Activated CD8-positive, alpha-beta T cell treated with anti-CD3 and anti-CD28 coated beads for 36 hours (primary cell): ENCODE data around the gene CDH24. TPM values are rescaled to one million over a fixed set of nuclear protein-coding genes. Genes with fewer than 3 reads are reported as not detected.

Experiments used
- ATAC-seq: fragments of 200-7000 bp; cut with Tn5 transposase; one replicate; pipeline ENCODE4 v1.10.0; 2021; ENCODE audit warnings: mild to moderate bottlenecking, moderate library complexity
- CTCF ChIA-PET: fragments of 350-600 bp; sonication (Branson Sonifier 250); formaldehyde crosslinking; loops from one replicate; lab custom pipeline; 2021; ENCODE audit warnings: antibody characterized with exemption; lab: Charles Lee
- POLR2A ChIA-PET: fragments of 350-600 bp; sonication (Branson Sonifier 250); formaldehyde crosslinking; loops from one replicate; lab custom pipeline; 2021; ENCODE audit warnings: antibody characterized with exemption; lab: Charles Lee
- DNase-seq: peaks from one replicate; pipeline ENCODE4 v3.0.0-alpha.2; 2020
- H3K27ac Mint-ChIP-seq: one replicate; pipeline ENCODE4 v1.8.0; 2021; ENCODE audit warnings: mild to moderate bottlenecking, mixed read lengths
- H3K27me3 Mint-ChIP-seq: one replicate; pipeline ENCODE4 v1.8.0; 2021; ENCODE audit warnings: mixed read lengths
- H3K36me3 Mint-ChIP-seq: one replicate; pipeline ENCODE4 v1.8.0; 2021; ENCODE audit warnings: low read depth, mixed read lengths
- H3K4me1 Mint-ChIP-seq: one replicate; pipeline ENCODE4 v1.8.0; 2021; ENCODE audit warnings: low read depth, mixed read lengths
- H3K4me3 Mint-ChIP-seq: one replicate; pipeline ENCODE4 v1.8.0; 2021; ENCODE audit warnings: mild to moderate bottlenecking, moderate library complexity, mixed read lengths
- H3K9me3 Mint-ChIP-seq: one replicate; pipeline ENCODE4 v1.8.0; 2021; ENCODE audit warnings: mixed read lengths
- intact Hi-C: fragments of 100-400 bp; cut with micrococcal nuclease; formaldehyde crosslinking; loops from one replicate; pipeline ENCODE4 v1.10.0; 2022
- total RNA-seq, 2 experiments: library from RNA; stranded (reverse); gene quantifications; one replicate each; pipeline ENCODE4 v1.2.3, GENCODE V29; 2021
- TF ChIP-seq, protein P1 (sequence below): fragments of 200-600 bp; IDR thresholded peaks from one replicate; pipeline ENCODE4 v1.8.0; 2022; ENCODE audit warnings: antibody characterized with exemption, mild to moderate bottlenecking

Gene CDH24
- total RNA-seq, 2 experiments from 2014 or later, result 0.69 to 0.72 TPM

DNA sequence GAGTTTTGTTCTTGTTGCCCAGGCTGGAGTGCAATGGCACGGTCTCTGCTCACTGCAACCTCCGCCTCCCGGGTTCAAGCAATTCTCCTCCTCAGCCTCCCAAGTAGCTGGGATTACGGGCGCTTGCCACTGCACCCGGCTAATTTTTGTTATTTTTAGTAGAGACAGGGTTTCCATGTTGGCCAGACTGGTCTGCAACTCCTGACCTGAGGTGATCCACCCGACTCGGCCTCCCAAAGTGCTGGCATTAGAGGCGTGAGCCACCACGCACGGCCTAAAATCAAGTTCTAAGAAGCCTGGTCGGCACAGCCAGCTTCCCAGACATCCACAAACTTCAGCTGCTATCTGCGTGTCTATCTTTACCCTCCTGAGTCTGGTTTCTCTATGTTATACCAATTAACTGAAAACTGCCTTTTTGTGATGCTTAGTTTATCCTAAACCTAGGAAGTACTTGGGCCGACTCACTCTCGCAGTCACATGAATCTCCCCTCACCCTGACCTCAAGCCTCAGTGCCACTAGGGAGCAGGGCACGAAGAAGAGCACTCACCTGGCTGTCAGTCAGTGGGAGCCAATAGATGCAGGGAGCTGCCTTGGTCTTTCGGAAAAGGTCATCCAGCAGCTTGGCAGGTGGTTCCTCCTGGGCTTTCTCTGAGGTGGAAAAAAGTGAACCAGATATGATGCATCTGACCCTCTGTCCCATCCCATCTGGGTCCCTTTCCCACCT lies 3.4 kb upstream of the CDH24 start:
- Mint-ChIP-seq H3K27me3 (peaks cover 7% of the 10 kb centered on the region), H3K4me3 (no peak overlapping the region), H3K4me1 (peaks cover 21% of the 10 kb centered on the region), H3K9me3 (no peaks in the 10 kb centered on the region), H3K36me3 (peaks cover 44% of the 10 kb centered on the region), H3K27ac (no peak overlapping the region)
- ChIA-PET CTCF (interaction anchor here (0.8 to 16.5 kb wide), 7 partner anchors 7 to 88 kb away, joined by 3 to 518 read pairs (median 196); partner anchors contain the start of genes ACIN1, AJUBA and C14orf119), POLR2A (interaction anchor here (0.6 to 2.3 kb wide), 4 partner anchors 17 to 88 kb away, joined by 3 to 9 read pairs (median 4); no protein-coding TSS in a partner anchor)
- DNase-seq (no peak), ATAC-seq (no peak)
- intact Hi-C loops, result no loop called here
- TF ChIP-seq, protein P1, sequence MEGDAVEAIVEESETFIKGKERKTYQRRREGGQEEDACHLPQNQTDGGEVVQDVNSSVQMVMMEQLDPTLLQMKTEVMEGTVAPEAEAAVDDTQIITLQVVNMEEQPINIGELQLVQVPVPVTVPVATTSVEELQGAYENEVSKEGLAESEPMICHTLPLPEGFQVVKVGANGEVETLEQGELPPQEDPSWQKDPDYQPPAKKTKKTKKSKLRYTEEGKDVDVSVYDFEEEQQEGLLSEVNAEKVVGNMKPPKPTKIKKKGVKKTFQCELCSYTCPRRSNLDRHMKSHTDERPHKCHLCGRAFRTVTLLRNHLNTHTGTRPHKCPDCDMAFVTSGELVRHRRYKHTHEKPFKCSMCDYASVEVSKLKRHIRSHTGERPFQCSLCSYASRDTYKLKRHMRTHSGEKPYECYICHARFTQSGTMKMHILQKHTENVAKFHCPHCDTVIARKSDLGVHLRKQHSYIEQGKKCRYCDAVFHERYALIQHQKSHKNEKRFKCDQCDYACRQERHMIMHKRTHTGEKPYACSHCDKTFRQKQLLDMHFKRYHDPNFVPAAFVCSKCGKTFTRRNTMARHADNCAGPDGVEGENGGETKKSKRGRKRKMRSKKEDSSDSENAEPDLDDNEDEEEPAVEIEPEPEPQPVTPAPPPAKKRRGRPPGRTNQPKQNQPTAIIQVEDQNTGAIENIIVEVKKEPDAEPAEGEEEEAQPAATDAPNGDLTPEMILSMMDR, result no peak

DNA sequence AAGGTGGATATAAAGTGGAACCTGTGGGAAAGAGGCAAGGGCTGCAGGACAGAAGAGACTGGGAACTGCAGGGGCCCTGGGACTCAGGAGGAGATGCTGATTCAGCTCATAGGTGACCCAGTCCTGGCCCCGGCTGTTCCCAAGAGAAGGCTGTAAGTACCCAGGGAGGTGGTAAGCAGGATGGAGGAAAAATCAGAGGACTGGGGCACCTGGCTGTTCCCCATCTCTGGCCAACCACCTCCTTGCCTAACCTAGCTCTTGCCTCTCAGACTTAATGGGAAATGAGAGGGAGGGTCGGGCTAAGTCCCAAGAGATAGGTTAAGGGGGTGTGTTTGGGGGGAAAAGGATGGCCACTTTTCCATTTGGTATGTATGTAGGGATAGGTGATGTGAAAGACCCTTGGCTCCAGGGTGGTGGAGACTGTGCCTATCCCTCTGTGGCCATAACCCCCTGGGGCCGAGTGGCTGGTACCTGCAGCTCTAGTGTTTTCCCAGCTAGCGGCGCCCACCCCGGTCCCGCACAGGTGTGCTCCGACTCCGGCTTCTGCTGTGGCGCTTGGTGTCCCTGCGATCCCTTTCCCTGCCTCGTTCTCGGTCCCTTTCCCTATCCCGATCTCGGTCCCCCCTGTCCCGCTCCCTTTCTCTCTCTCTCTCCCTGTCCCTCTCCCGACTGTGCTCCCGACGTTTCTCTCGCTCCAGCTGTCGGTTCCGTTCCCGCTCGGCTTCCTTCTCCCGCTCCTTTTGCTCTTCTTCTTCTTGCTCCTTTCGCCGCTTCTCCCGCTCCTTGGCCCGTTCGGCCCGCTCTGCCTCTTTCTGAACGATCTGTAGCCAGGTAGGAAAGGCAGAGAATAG lies 1.6 kb upstream of the CDH24 start:
- ATAC-seq (no peak), DNase-seq (no peak)
- Mint-ChIP-seq H3K27ac (no peak overlapping the region), H3K9me3 (no peaks in the 10 kb centered on the region), H3K27me3 (peaks cover 7% of the 10 kb centered on the region), H3K4me1 (peaks cover 19% of the 10 kb centered on the region), H3K4me3 (no peak overlapping the region), H3K36me3 (peaks cover 31% of the 10 kb centered on the region)
- intact Hi-C loops, result loop anchor here (5.0 kb wide), 1 partner anchor 52 kb away; no protein-coding TSS in a partner anchor
- ChIA-PET POLR2A (interaction anchor here (0.7 to 2.5 kb wide), 18 partner anchors 8 to 130 kb away, joined by 3 to 17 read pairs (median 4); partner anchors contain the start of gene PRMT5), CTCF (interaction anchor here (1.0 to 16.5 kb wide), 32 partner anchors 9 to 158 kb away, joined by 3 to 518 read pairs (median 8); partner anchors contain the start of genes ACIN1, AJUBA, C14orf119 and HAUS4)
- TF ChIP-seq, protein P1, result no peak

DNA sequence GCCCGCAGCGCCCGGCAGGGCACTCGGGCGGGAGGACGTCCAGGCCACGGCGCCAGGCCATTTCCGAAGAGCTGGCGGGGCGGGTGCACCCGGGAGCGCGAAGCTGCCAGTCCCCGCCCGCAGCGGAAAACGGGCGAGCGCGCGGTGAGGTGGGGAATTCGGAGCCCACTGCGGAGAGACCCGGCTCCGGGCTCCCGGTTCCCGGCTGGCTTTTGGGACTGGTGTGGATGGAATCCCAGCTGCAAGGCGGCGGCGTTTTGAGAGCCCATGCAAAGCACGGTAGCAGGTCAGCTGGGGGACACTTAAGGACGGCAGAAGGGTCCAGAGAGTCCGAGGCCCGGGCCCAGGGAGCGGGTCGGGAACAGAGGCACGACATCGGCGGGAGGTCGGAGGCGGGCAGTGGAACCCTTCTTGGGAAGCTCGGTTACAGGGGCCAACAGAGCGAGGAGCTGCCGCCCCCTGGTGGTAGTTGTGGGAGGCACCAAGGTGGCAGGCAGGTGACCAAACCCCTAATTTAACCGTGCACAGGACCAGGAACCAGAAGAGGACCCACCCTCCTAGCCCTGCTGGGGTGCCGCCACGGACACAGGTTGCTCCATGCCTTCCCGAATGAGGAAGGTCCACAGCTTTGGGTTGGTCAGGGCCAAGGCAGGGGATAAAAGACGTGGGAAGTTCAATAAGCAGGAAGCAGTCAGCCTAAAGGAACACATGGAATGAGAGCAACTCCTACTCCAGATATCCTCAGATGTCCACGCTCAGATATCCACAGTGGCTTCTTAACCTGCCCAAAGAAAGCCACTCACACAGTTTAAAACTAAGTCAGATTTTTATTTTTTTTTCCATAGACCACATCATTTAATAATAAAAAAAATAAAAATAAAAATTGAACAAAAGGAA lies 685 bp upstream of the CDH24 start:
- peaks cover 19% of the 10 kb centered on the region for H3K4me1 Mint-ChIP-seq
- H3K27me3 Mint-ChIP-seq, result peaks cover 7% of the 10 kb centered on the region
- peaks cover 24% of the 10 kb centered on the region for H3K36me3 Mint-ChIP-seq
- peak overlapping the region; percentile 76 for H3K4me3 Mint-ChIP-seq
- ChIA-PET POLR2A (interaction anchor here (0.6 to 2.5 kb wide), 18 partner anchors 9 to 129 kb away, joined by 3 to 17 read pairs (median 3); partner anchors contain the start of gene PRMT5), CTCF (interaction anchor here (0.6 to 16.5 kb wide), 42 partner anchors 9 to 159 kb away, joined by 3 to 518 read pairs (median 5); partner anchors contain the start of genes ACIN1, AJUBA, C14orf119 and HAUS4)
- H3K27ac Mint-ChIP-seq, result no peak overlapping the region
- ATAC-seq (peak; percentile 73), DNase-seq (peak; percentile 91)
- H3K9me3 Mint-ChIP-seq, result no peaks in the 10 kb centered on the region
- TF ChIP-seq, protein P1, result peak; percentile 94
- intact Hi-C loops, result loop anchor here (2.0 to 5.0 kb wide), 2 partner anchors 51 to 71 kb away; no protein-coding TSS in a partner anchor

DNA sequence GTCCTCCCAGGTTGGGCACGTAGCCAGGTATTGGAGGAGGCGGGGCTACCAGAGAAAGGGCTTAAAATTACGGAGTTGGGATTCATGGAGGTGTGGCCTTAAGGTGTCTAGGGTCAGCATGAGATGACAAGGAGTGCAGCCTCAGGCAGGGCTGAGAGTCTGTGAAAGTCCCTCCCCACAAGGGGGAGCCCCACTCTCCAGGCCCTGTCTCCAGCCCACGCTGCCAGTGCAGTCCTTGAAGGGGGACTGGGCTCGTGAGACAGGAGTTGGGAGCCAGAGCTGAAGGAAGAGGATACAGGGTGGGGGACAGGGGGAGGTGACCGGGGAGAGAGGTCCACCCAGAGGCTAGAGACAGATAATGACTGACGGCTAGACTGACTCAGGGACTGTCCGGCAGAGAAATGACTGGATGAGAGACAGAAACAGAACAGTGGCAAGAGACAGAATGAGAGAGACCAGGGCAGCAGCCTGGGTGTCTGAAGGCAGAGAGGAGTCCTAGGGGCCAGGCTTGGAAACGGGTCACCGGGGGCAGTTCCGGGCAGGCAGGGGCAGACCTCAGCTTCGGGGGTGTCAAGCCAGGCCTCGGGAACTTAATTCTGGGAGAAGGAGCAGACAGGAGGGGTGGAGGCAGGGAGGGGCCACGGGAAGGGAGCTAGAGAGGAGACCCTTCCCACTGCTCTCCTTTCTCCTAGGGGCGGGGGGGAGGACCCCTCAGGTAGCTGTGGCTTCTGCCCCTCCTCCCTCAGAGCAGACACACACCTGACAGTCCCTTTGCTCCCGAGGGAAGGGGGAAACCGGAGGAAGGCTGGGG lies 970 bp downstream of the CDH24 start:
- Mint-ChIP-seq H3K4me1 (peaks cover 19% of the 10 kb centered on the region), H3K4me3 (peak overlapping the region; percentile 61), H3K9me3 (no peaks in the 10 kb centered on the region), H3K36me3 (peaks cover 15% of the 10 kb centered on the region), H3K27me3 (peaks cover 7% of the 10 kb centered on the region), H3K27ac (no peak overlapping the region)
- TF ChIP-seq, protein P1, result peak; percentile 29
- ATAC-seq (peak; percentile 68), DNase-seq (peak; percentile 79)
- intact Hi-C loops, result loop anchor here (1.0 to 5.0 kb wide), 3 partner anchors 49 to 70 kb away; no protein-coding TSS in a partner anchor
- ChIA-PET POLR2A (interaction anchor here (0.9 to 2.8 kb wide), 5 partner anchors 12 to 73 kb away, joined by 3 to 12 read pairs (median 3); no protein-coding TSS in a partner anchor), CTCF (interaction anchor here (1.3 to 16.5 kb wide), 14 partner anchors 11 to 100 kb away, joined by 3 to 518 read pairs (median 10); partner anchors contain the start of genes AJUBA and HAUS4)
